GM15510 (cell line): Measurements from ENCODE around the gene KCNMA1.

Experiments used
- POLR2A ChIP-seq: IDR thresholded peaks from 3 replicates; pipeline ENCODE4 v1.6.1; 2011; ENCODE audit warnings: borderline replicate concordance; ENCODE audit not compliant: insufficient read length; ENCODE audit errors: extremely low read depth

Gene KCNMA1

GRCh38 chr10:76946270-76946669 lies 691.3 kb downstream of the KCNMA1 start:
- TF ChIP-seq POLR2A: no peak

- no peak for TF ChIP-seq POLR2A
These were observed 692.4 kb downstream of the KCNMA1 start for GRCh38 chr10:76945166-76945565.

DNA sequence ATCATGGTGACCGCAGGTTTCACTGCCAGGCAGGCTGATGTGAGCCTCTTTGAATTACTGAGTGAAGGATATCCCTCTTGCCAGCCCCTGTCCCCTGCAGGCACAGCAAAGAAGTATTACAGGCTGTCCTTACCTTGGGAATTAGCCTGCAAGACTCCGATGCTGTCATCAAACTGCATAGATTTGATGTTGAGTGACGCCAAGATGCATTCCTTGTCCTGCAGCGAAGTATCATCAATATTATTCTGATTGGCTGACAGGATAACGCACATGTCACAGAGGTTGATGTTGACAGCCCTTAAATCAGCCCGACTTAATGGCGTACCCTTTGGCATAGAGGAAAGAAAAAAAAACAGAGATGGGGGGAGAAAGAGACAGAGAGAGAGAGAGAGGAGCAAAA lies 693.0 kb downstream of the KCNMA1 start:
- no peak for TF ChIP-seq POLR2A

- no peak for TF ChIP-seq POLR2A
These were observed 694.8 kb downstream of the KCNMA1 start for GRCh38 chr10:76942628-76943416.

DNA sequence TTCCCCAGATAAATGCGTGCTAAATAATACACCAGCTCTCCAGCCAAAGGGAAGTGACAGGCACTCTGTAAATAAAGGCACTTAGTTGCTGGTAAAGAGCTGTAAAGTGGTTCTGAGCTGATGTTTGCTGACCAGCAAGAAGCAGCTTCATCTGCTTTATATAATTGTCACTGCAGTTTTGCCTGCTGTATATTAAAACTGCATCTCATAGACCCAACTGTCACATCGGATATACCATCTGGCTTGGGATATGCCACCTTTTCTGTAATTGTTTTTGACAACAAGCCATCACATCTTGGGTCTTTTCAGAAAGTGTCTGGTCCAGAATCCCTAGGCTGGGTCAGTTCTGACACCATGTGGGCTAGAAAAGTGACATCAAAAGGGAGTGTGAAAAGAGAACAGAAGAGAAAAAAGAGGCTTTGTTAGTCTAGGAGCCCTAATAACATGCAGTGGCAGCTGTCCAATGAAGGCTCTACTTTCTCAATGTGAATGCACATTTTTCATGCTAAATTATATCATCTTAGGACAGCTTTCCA lies 697.6 kb downstream of the KCNMA1 start:
- no peak for TF ChIP-seq POLR2A

GRCh38 chr10:76937181-76937600 lies 700.4 kb downstream of the KCNMA1 start:
- TF ChIP-seq POLR2A: no peak

DNA sequence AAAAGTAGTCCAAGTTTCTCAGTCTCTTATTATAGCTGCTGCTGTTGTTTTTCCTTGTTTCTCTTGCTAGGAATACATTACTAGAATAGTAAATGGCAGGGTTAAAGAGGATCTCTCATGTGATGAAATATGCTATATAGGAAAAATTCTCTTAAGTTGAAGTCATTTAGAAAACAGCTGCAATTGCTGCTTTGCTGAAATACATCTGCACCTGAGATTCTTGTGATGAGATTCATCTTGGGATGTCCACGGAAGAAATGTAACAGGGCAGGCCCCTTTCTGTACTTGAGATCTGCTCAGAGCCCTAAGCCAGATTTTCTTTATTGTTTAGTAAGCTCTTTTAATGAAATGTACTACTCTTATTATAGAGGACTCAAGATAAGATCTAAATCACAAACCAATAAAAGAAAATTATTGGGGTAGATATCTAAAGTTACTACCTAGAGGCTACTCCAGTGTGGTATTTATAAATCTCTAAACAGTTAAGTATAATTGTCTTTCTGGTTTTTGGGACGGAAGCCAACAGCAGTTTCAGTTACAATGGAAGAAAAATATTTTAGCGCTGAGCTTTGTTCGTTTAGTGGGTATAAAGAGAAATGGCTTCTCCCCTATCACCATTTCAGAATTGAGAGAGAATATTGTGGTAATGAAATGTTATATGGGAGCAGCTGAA lies 701.5 kb downstream of the KCNMA1 start:
- TF ChIP-seq POLR2A: no peak

DNA sequence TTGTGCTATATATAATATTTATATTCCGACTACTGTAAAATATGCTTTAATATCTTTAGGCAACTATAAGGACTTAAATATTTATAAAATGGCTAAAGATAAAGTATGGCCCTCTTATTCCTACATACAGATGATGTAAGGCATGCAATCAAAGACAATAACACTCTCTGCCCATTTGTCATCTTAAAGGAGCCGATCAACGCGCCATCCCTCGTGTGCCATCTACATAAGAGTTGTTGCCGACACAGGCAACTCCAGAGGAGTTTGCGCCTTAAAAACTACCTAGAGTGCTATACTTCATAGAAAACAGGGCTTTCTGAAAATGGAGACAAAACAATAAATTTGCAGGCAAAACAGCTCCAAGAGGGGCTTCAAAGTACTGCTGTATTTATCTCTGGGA lies 709.0 kb downstream of the KCNMA1 start:
- TF ChIP-seq POLR2A: no peak

- TF ChIP-seq POLR2A: no peak
These were observed 711.8 kb downstream of the KCNMA1 start for GRCh38 chr10:76925636-76926405.

DNA sequence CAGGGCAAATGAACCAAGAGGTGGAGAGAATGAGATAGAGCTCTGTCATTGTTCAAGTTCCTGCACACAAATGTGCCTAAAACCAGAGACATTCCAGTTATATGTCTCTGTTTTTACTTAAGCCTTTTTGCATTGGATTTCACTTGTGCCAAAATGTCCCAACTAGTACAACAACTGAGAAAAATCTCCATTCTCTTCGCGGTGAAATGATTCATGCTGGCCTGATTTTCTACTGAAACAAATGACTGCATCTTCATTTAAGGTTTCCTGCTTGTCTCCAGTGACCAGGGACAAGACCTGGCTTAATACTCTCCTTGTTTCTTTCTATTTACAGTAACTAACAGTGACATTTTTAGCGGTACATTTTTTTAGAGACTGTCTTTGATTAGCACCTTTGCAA lies 714.9 kb downstream of the KCNMA1 start:
- no peak for TF ChIP-seq POLR2A

GRCh38 chr10:76921383-76922010 lies 716.1 kb downstream of the KCNMA1 start:
- TF ChIP-seq POLR2A: no peak

DNA sequence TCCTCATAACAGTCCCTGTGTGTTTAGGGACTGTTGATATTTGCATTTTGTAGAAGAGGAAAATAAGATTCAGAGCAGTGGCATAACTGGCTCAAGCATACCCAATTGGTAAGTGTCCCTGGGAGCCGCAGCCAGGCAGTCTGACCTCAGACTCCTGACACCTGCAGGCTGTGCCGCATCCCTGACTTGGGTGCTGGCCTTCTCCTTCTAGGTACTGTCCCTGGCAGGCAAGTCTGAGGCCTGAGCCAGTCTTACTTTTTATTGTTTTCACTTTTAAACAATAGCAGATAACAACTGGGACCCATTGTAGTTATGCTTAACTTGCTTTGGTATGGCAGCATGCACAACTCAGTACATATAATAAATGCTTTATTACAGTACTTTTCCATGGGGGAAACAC lies 717.0 kb downstream of the KCNMA1 start:
- TF ChIP-seq POLR2A: no peak

GRCh38 chr10:76918106-76918505 lies 719.5 kb downstream of the KCNMA1 start:
- no peak for TF ChIP-seq POLR2A

DNA sequence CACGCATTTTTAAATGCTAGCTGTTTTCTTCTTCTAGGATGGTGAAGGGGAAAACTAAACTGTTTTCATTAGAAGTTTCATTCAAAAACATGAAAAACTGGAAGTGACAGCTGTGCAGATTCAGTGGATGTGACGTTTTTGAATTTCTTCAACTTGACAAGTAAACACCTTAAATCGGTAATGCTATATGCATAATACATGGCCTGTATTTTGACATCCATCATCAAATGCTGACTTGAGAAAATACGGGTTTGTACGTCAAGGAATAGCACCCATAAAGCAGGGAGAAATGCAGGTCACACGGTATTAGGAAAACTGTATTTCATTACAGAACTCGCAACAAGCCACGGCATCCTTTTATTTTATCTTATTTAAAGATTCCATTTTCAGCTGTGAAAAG lies 720.5 kb downstream of the KCNMA1 start:
- no peak for TF ChIP-seq POLR2A

GRCh38 chr10:76916536-76916935 lies 721.1 kb downstream of the KCNMA1 start:
- no peak for TF ChIP-seq POLR2A
